ENCODE results near the gene LRRC8C. TPM values are rescaled to one million over a fixed set of nuclear protein-coding genes. Genes with fewer than 3 reads are reported as not detected.

Gene LRRC8C
- total RNA-seq (10 to 100 TPM; 27.1 to 50.5 (median 46.6) TPM), polyA plus RNA-seq (10 to 100 TPM; 14.3 to 16.6 TPM), total RNA-seq (75.0 reads per million, percentile 79 among the genes with 10 or more reads in this experiment)

- ChIA-PET POLR2A (interaction anchor here (0.6 to 26.8 kb wide), 15 partner anchors 9 to 334 kb away, joined by 3 to 834 read pairs (median 18); partner anchors contain the start of gene LRRC8B), CTCF (interaction anchor here (1.0 to 11.4 kb wide), 13 partner anchors 10 to 130 kb away, joined by 3 to 122 read pairs (median 5); no protein-coding TSS in a partner anchor)
- DNase-seq, result peak; percentile 86 to 96 (median 92)
- Histone ChIP-seq H3K27ac (ENCODE audit: low read depth, low read length) (peak within 1 kb of the TSS; percentile 93), H3K4me3 (ENCODE audit: low read length) (peak within 1 kb of the TSS; percentile 74), H3K9me3 (ENCODE audit: control insufficient read depth in 2 of 3, low read length in 3 of 3) (no peaks in the 10 kb centered on the region), H3K27me3 (ENCODE audit: control insufficient read depth in 2 of 2, insufficient read depth in 2 of 2, low read length in 2 of 2) (no peaks in the 10 kb centered on the region), H3K36me3 (ENCODE audit: control insufficient read depth in 2 of 3, insufficient read depth in 3 of 3, low read length in 3 of 3) (peaks cover 0 to 12% (median 0%) of the 10 kb centered on the region in 3 experiments), H3K4me1 (ENCODE audit: control insufficient read depth in 2 of 2, insufficient read depth in 2 of 2, low read length in 2 of 2) (peaks cover 53 to 65% of the 10 kb centered on the region in 2 donors)
- peak within 1 kb of the TSS; percentile 92 to 99 (median 98) for H3K4me3 Mint-ChIP-seq
- no peaks in the 10 kb centered on the region for H3K27me3 Mint-ChIP-seq
- ATAC-seq, result peak; percentile 89
- H3K4me1 Mint-ChIP-seq, result peaks cover 61 to 85% (median 81%) of the 10 kb centered on the region in 7 donors
- H3K9me3 Mint-ChIP-seq, result peaks cover 0 to 3% (median 0%) of the 10 kb centered on the region in 11 donors
- peak within 1 kb of the TSS; percentile 93 to 99 (median 98) for H3K27ac Mint-ChIP-seq
- peaks cover 0 to 33% (median 11%) of the 10 kb centered on the region in 5 donors for H3K36me3 Mint-ChIP-seq
- intact Hi-C loops (cut with micrococcal nuclease), result loop anchor here (1.0 to 10.0 kb wide), 24 partner anchors 9 to 948 kb away; partner anchors contain the start of genes LRRC8B (in 2 of the 2), LRRC8D (in 2 of the 2), ZNF326 (in 2 of the 2) and GTF2B (in 1 of the 2)
Observed at GRCh38 chr1:89632657-89633247, at the start of gene LRRC8C. LRRC8C (plus strand) TSS chr1:89633120; CDS start chr1:89686474, 53,354 bp downstream.

GRCh38 chr1:89584211-89584610 lies 48.7 kb upstream of the LRRC8C start:
- no peaks in the 10 kb centered on the region for H3K27me3 Mint-ChIP-seq
- Histone ChIP-seq H3K27ac (ENCODE audit: low read depth, low read length) (no peak overlapping the region), H3K36me3 (ENCODE audit: control insufficient read depth in 2 of 3, insufficient read depth in 3 of 3, low read length in 3 of 3) (peaks cover 0 to 28% (median 5%) of the 10 kb centered on the region in 3 experiments), H3K9me3 (ENCODE audit: control insufficient read depth in 2 of 3, low read length in 3 of 3) (no peaks in the 10 kb centered on the region), H3K27me3 (ENCODE audit: control insufficient read depth in 2 of 2, insufficient read depth in 2 of 2, low read length in 2 of 2) (no peaks in the 10 kb centered on the region), H3K4me1 (ENCODE audit: control insufficient read depth in 2 of 2, insufficient read depth in 2 of 2, low read length in 2 of 2) (no peaks in the 10 kb centered on the region), H3K4me3 (ENCODE audit: low read length) (no peak overlapping the region)
- intact Hi-C loops (cut with micrococcal nuclease), result loop anchor here in 1 of 2 donors (10.0 kb wide), 1 partner anchor 401 kb away; no protein-coding TSS in a partner anchor
- H3K27ac Mint-ChIP-seq, result no peak overlapping the region
- POLR2A ChIA-PET, result interaction anchor here (0.7 to 26.1 kb wide), 2 partner anchors 11 to 21 kb away, joined by 3 to 488 read pairs; no protein-coding TSS in a partner anchor
- no peak for DNase-seq
- no peak overlapping the region for H3K4me3 Mint-ChIP-seq
- H3K4me1 Mint-ChIP-seq, result peaks cover 11 to 56% (median 38%) of the 10 kb centered on the region in 7 donors
- peaks cover 0 to under 1% (median 0%) of the 10 kb centered on the region in 11 donors for H3K9me3 Mint-ChIP-seq
- no peak for ATAC-seq
- peaks cover 15 to 60% (median 57%) of the 10 kb centered on the region in 5 donors for H3K36me3 Mint-ChIP-seq
- CTCF ChIA-PET, result interaction anchor here (0.9 to 2.6 kb wide), 3 partner anchors 24 to 41 kb away, joined by 3 to 8 read pairs (median 5); no protein-coding TSS in a partner anchor

DNA sequence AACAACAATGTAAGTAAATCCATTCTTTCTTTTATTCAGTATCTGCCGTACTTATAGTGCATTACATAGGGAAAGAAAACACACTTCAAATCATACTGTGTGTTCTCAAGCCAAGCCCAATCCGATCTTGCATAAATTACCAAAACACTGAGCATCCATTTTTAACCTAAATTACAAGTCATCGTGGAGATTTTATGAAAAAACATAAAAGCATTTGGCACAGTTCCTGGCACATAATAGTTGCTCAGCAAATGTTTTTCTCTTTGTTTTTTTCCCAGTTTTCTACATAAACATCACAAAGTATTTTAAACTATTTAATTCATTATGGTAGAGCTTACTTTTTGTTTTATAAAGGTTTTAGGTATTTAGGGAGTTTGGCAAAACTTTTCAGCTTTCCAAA lies 48.1 kb upstream of the LRRC8C start:
- H3K36me3 Mint-ChIP-seq, result peaks cover 15 to 59% (median 57%) of the 10 kb centered on the region in 5 donors
- ATAC-seq (no peak), DNase-seq (no peak)
- peaks cover 0 to 1% (median 0%) of the 10 kb centered on the region in 11 donors for H3K9me3 Mint-ChIP-seq
- no peaks in the 10 kb centered on the region for H3K4me1 ChIP-seq (ENCODE audit: control insufficient read depth in 2 of 2, insufficient read depth in 2 of 2, low read length in 2 of 2)
- H3K4me3 Mint-ChIP-seq, result no peak overlapping the region
- ChIA-PET POLR2A (interaction anchor here (1.0 to 26.1 kb wide), 2 partner anchors 9 to 20 kb away, joined by 6 to 488 read pairs; no protein-coding TSS in a partner anchor), CTCF (interaction anchor here (0.8 to 1.6 kb wide), 4 partner anchors 10 to 38 kb away, joined by 3 to 5 read pairs (median 3); no protein-coding TSS in a partner anchor)
- no peak overlapping the region for H3K27ac Mint-ChIP-seq
- no peaks in the 10 kb centered on the region for H3K9me3 ChIP-seq (ENCODE audit: control insufficient read depth in 2 of 3, low read length in 3 of 3)
- H3K27ac ChIP-seq (ENCODE audit: low read depth, low read length), result no peak overlapping the region
- H3K27me3 Mint-ChIP-seq, result no peaks in the 10 kb centered on the region
- H3K4me3 ChIP-seq (ENCODE audit: low read length), result no peak overlapping the region
- H3K36me3 ChIP-seq (ENCODE audit: control insufficient read depth in 2 of 3, insufficient read depth in 3 of 3, low read length in 3 of 3), result peaks cover 0 to 26% (median 5%) of the 10 kb centered on the region in 3 experiments
- intact Hi-C loops (cut with micrococcal nuclease), result loop anchor here in 1 of 2 donors (10.0 kb wide), 1 partner anchor 400 kb away; no protein-coding TSS in a partner anchor
- no peaks in the 10 kb centered on the region for H3K27me3 ChIP-seq (ENCODE audit: control insufficient read depth in 2 of 2, insufficient read depth in 2 of 2, low read length in 2 of 2)
- peaks cover 11 to 61% (median 42%) of the 10 kb centered on the region in 7 donors for H3K4me1 Mint-ChIP-seq

DNA sequence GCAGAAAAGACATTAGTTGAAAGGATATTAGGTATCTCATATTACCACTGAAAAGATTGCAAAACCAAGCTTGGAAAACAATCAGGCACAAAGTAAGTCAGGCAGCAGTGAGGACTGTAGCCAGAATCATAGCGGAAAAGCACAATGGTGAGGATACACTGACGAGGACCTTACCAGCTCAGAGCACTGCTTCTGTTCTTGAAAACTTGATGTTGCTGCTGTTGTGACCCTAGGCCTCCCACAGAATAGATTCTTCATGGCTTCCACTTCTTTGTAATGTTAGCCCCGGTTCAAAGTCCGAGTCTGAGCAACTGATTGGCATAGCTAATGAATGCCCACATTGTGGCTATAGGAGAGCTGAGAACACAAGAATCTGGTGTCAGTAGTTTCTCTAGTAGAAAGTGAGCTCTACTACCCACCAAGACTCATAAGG lies 45.2 kb upstream of the LRRC8C start:
- no peak overlapping the region for H3K27ac ChIP-seq (ENCODE audit: low read depth, low read length)
- POLR2A ChIA-PET, result interaction anchor here (1.6 to 26.1 kb wide), 2 partner anchors 17 to 26 kb away, joined by 3 to 488 read pairs; no protein-coding TSS in a partner anchor
- H3K36me3 Mint-ChIP-seq, result peaks cover 11 to 49% (median 41%) of the 10 kb centered on the region in 5 donors
- H3K4me1 ChIP-seq (ENCODE audit: control insufficient read depth in 2 of 2, insufficient read depth in 2 of 2, low read length in 2 of 2), result no peaks in the 10 kb centered on the region
- no peaks in the 10 kb centered on the region for H3K9me3 ChIP-seq (ENCODE audit: control insufficient read depth in 2 of 3, low read length in 3 of 3)
- no peaks in the 10 kb centered on the region for H3K27me3 ChIP-seq (ENCODE audit: control insufficient read depth in 2 of 2, insufficient read depth in 2 of 2, low read length in 2 of 2)
- ATAC-seq (no peak), DNase-seq (no peak)
- CTCF ChIA-PET, result interaction anchor here (0.6 to 1.5 kb wide), 4 partner anchors 10 to 403 kb away, joined by 3 to 6 read pairs (median 4); no protein-coding TSS in a partner anchor
- H3K9me3 Mint-ChIP-seq, result peaks cover 0 to 1% (median 0%) of the 10 kb centered on the region in 11 donors
- no peaks in the 10 kb centered on the region for H3K27me3 Mint-ChIP-seq
- H3K4me3 ChIP-seq (ENCODE audit: low read length), result no peak overlapping the region
- intact Hi-C loops (cut with micrococcal nuclease), result loop anchor here in 1 of 2 donors (10.0 kb wide), 1 partner anchor 397 kb away; no protein-coding TSS in a partner anchor
- H3K27ac Mint-ChIP-seq, result peak overlapping the region in 2 of 9 donors; percentile 65 to 72
- H3K4me1 Mint-ChIP-seq, result peaks cover 15 to 72% (median 56%) of the 10 kb centered on the region in 7 donors
- H3K4me3 Mint-ChIP-seq, result no peak overlapping the region
- peaks cover 0 to 17% (median 5%) of the 10 kb centered on the region in 3 experiments for H3K36me3 ChIP-seq (ENCODE audit: control insufficient read depth in 2 of 3, insufficient read depth in 3 of 3, low read length in 3 of 3)

DNA sequence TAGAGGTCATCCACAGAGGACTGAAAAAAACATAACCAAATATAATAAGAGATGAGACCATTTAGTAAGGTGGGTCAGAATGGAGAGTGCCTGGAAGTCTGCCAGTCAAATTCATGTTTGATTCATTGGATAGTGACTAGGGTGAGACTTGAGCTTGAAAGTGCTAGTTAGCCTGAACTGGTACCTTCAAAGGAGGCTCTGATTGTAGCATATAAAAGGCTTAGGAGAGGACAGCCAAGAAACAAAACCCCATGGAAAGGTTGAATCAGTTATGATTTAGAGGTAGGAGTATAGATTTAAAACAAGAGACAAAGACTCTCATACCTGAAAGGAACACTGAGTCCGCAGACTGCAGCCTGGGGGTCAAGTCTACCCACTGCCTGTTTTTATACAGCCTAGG lies 44.4 kb upstream of the LRRC8C start:
- no peak overlapping the region for H3K4me3 ChIP-seq (ENCODE audit: low read length)
- no peaks in the 10 kb centered on the region for H3K4me1 ChIP-seq (ENCODE audit: control insufficient read depth in 2 of 2, insufficient read depth in 2 of 2, low read length in 2 of 2)
- no peaks in the 10 kb centered on the region for H3K9me3 ChIP-seq (ENCODE audit: control insufficient read depth in 2 of 3, low read length in 3 of 3)
- H3K4me3 Mint-ChIP-seq, result peak overlapping the region in 1 of 10 donors; percentile 9
- H3K36me3 Mint-ChIP-seq, result peaks cover 4 to 47% (median 38%) of the 10 kb centered on the region in 5 donors
- peaks cover 0 to 1% (median 0%) of the 10 kb centered on the region in 11 donors for H3K9me3 Mint-ChIP-seq
- H3K36me3 ChIP-seq (ENCODE audit: control insufficient read depth in 2 of 3, insufficient read depth in 3 of 3, low read length in 3 of 3), result peaks cover 0 to 9% (median 1%) of the 10 kb centered on the region in 3 experiments
- no peaks in the 10 kb centered on the region for H3K27me3 ChIP-seq (ENCODE audit: control insufficient read depth in 2 of 2, insufficient read depth in 2 of 2, low read length in 2 of 2)
- H3K4me1 Mint-ChIP-seq, result peaks cover 23 to 73% (median 62%) of the 10 kb centered on the region in 7 donors
- CTCF ChIA-PET, result interaction anchor here (1.4 to 1.5 kb wide), 3 partner anchors 9 to 403 kb away, joined by 4 to 6 read pairs (median 5); no protein-coding TSS in a partner anchor
- no peak overlapping the region for H3K27ac ChIP-seq (ENCODE audit: low read depth, low read length)
- no peaks in the 10 kb centered on the region for H3K27me3 Mint-ChIP-seq
- intact Hi-C loops (cut with micrococcal nuclease), result loop anchor here in 1 of 2 donors (10.0 kb wide), 1 partner anchor 396 kb away; no protein-coding TSS in a partner anchor
- POLR2A ChIA-PET, result interaction anchor here (1.6 to 26.1 kb wide), 2 partner anchors 16 to 25 kb away, joined by 3 to 488 read pairs; no protein-coding TSS in a partner anchor
- peak overlapping the region in 6 of 9 donors; percentile 29 to 65 (median 44) for H3K27ac Mint-ChIP-seq
- no peak for DNase-seq
- no peak for ATAC-seq

DNA sequence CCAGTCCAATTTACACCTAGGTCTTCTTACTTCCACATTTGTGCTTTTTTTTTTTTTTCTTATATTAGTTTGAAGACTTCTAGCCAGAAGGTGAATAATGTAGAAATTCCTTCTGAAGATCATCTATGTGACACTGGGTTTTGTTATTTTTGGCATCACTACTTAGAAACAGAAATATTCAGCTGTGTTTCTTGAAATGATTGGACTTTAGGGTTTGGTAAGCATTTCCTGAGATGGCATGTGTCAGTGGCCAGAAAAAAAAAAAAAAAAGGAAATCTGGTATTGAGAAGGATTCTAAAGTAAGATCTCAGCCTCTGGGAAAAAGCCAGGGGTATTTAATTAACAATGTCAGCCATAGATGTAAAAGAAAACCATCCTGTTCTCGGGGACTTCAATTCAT lies 43.4 kb upstream of the LRRC8C start:
- Histone ChIP-seq H3K27ac (ENCODE audit: low read depth, low read length) (no peak overlapping the region), H3K9me3 (ENCODE audit: control insufficient read depth in 2 of 3, low read length in 3 of 3) (no peaks in the 10 kb centered on the region), H3K36me3 (ENCODE audit: control insufficient read depth in 2 of 3, insufficient read depth in 3 of 3, low read length in 3 of 3) (no peaks in the 10 kb centered on the region), H3K4me1 (ENCODE audit: control insufficient read depth in 2 of 2, insufficient read depth in 2 of 2, low read length in 2 of 2) (peaks cover 0 to 1% of the 10 kb centered on the region in 2 donors), H3K27me3 (ENCODE audit: control insufficient read depth in 2 of 2, insufficient read depth in 2 of 2, low read length in 2 of 2) (no peaks in the 10 kb centered on the region), H3K4me3 (ENCODE audit: low read length) (no peak overlapping the region)
- CTCF ChIA-PET, result interaction anchor here (0.6 to 1.5 kb wide), 4 partner anchors 11 to 405 kb away, joined by 3 to 5 read pairs (median 3); no protein-coding TSS in a partner anchor
- intact Hi-C loops (cut with micrococcal nuclease), result loop anchor here in 1 of 2 donors (1.0 to 10.0 kb wide), 2 partner anchors 8 to 395 kb away; no protein-coding TSS in a partner anchor
- no peak for ATAC-seq
- H3K36me3 Mint-ChIP-seq, result peaks cover 0 to 41% (median 30%) of the 10 kb centered on the region in 5 donors
- peaks cover 26 to 77% (median 70%) of the 10 kb centered on the region in 7 donors for H3K4me1 Mint-ChIP-seq
- H3K9me3 Mint-ChIP-seq, result peaks cover 0 to 1% (median 0%) of the 10 kb centered on the region in 11 donors
- peak overlapping the region in 6 of 9 donors; percentile 1 to 57 (median 32) for H3K27ac Mint-ChIP-seq
- no peak for DNase-seq
- POLR2A ChIA-PET, result interaction anchor here (0.6 to 26.1 kb wide), 4 partner anchors 9 to 38 kb away, joined by 3 to 834 read pairs (median 248); partner anchors contain the start of gene LRRC8C
- H3K27me3 Mint-ChIP-seq, result no peaks in the 10 kb centered on the region
- no peak overlapping the region for H3K4me3 Mint-ChIP-seq

All from naive thymus-derived CD4-positive, alpha-beta T cell (primary cell).